HepG2 (cell line): Measurements from ENCODE around the gene CRY1. TPM values are rescaled to one million over a fixed set of nuclear protein-coding genes. Genes with fewer than 3 reads are reported as not detected.
A peak's percentile ranks its signal among the peaks of the same experiment; 100 is the strongest.

Experiments
- ARNT ChIP-seq: fragments of 450-650 bp; IDR thresholded peaks from 2 replicates; pipeline ENCODE4 v1.6.1; 2017
- GRHL1 ChIP-seq: sonication (generic); formaldehyde crosslinking; conservative IDR thresholded peaks from 2 replicates; pipeline ENCODE4 v1.8.0; 2022; ENCODE audit warnings: missing genetic modification reagents
- HMGXB3 ChIP-seq: sonication (generic); formaldehyde crosslinking; IDR thresholded peaks from 2 replicates; pipeline ENCODE4 v1.4.0; 2020; ENCODE audit warnings: missing genetic modification reagents, borderline replicate concordance
- HNRNPH1 ChIP-seq: fragments of 200-400 bp; formaldehyde crosslinking; optimal IDR thresholded peaks from 2 replicates; pipeline ENCODE3; 2017; ENCODE audit warnings: mild to moderate bottlenecking, low read depth, low read length
- KMT2A ChIP-seq: sonication (generic); formaldehyde crosslinking; IDR thresholded peaks from 2 replicates; pipeline ENCODE4 v1.4.0; 2020; ENCODE audit warnings: missing genetic modification reagents
- MEF2D ChIP-seq: sonication (generic); formaldehyde crosslinking; IDR thresholded peaks from 2 replicates; pipeline ENCODE4 v1.5.1; 2020; ENCODE audit warnings: mild to moderate bottlenecking, missing genetic modification reagents
- ZBTB2 ChIP-seq: sonication (generic); formaldehyde crosslinking; IDR thresholded peaks from 2 replicates; pipeline ENCODE4 v1.8.0; 2022; ENCODE audit warnings: low read depth, missing genetic modification reagents
- ZBTB4 ChIP-seq: sonication (generic); formaldehyde crosslinking; IDR thresholded peaks from 2 replicates; pipeline ENCODE4 v1.4.0; 2020; ENCODE audit warnings: missing genetic modification reagents, mild to moderate bottlenecking, borderline replicate concordance
- ZMYM3 ChIP-seq: sonication (generic); formaldehyde crosslinking; IDR thresholded peaks from 2 replicates; pipeline ENCODE4 v1.5.1; 2020; ENCODE audit warnings: mild to moderate bottlenecking, missing genetic modification reagents
- ZNF136 ChIP-seq: sonication (generic); formaldehyde crosslinking; IDR thresholded peaks from 2 replicates; pipeline ENCODE4 v1.8.1; 2022; ENCODE audit warnings: low read depth, mild to moderate bottlenecking, moderate library complexity, missing genetic modification reagents
- ZNF205 ChIP-seq: IDR thresholded peaks from 2 replicates; pipeline ENCODE4 v1.6.1; 2018; ENCODE audit warnings: missing biosample characterization, missing genetic modification reagents
- ZNF234 ChIP-seq: sonication (generic); formaldehyde crosslinking; conservative IDR thresholded peaks from 2 replicates; pipeline ENCODE4 v1.5.1; 2020; ENCODE audit warnings: mild to moderate bottlenecking, missing genetic modification reagents
- ZNF512B ChIP-seq: sonication (generic); formaldehyde crosslinking; IDR thresholded peaks from 2 replicates; pipeline ENCODE4 v1.5.1; 2020; ENCODE audit warnings: missing genetic modification reagents, mild to moderate bottlenecking, borderline replicate concordance
- ZNF644 ChIP-seq: IDR thresholded peaks from 2 replicates; pipeline ENCODE4 v1.6.1; 2016; ENCODE audit warnings: low read depth
- ZNF768 ChIP-seq: sonication (generic); formaldehyde crosslinking; IDR thresholded peaks from 2 replicates; pipeline ENCODE4 v1.4.0; 2020; ENCODE audit warnings: missing genetic modification reagents
- polyA plus RNA-seq, 8 experiments: library from polyadenylated mRNA; depleted of rRNA in 3 of 8; stranded (reverse) in 7 of 8; unstranded in 1 of 8; fragments of >200 nt; fragmentation: Illumina TruSeq in 4 of 8; extraction: Trizol in 4 of 8; gene quantifications; 2 replicates each; pipeline versions ENCODE4 v1.2.1 to v1.2.3, GENCODE V29; 2011 to 2016; ENCODE audit warnings: low read depth in 4 of 8, missing spikeins in 1 of 8, mixed read lengths in 1 of 8; ENCODE audit not compliant: insufficient read depth in 1 of 8
- total RNA-seq, 5 experiments: library from RNA; depleted of rRNA; stranded (reverse); fragments of >200 nt; fragmentation: Illumina TruSeq; extraction: Trizol; gene quantifications; 2 replicates each; pipeline ENCODE4 v1.2.3, GENCODE V29; 2016; ENCODE audit warnings: low read depth in 1 of 5

The CRY1 gene
- total and polyA plus RNA-seq, 2 of the 13 experiments (the other 11 are each of a cell fraction or from before 2014, with no cell fraction given): 11.4 to 13.9 TPM

- no peak for TF ChIP-seq ZBTB4 (CRISPR knock-in tag)
- TF ChIP-seq ARNT: no peak
- TF ChIP-seq HNRNPH1: no peak
- no peak for TF ChIP-seq ZNF644 (CRISPR knock-in tag)
- no peak for TF ChIP-seq ZNF768
- no peak for TF ChIP-seq HMGXB3 (CRISPR knock-in tag)
- no peak for TF ChIP-seq ZNF205 (CRISPR knock-in tag)
- TF ChIP-seq ZNF136 (CRISPR knock-in tag): no peak; the same call in 1 of the 2 replicates
- peak; percentile 52; the same call in 1 of the 2 replicates for TF ChIP-seq ZBTB2
- no peak for TF ChIP-seq ZNF512B (CRISPR knock-in tag)
- no peak for TF ChIP-seq GRHL1
- no peak for TF ChIP-seq MEF2D (CRISPR knock-in tag)
- peak; percentile 67; the same call in 1 of the 2 replicates for TF ChIP-seq KMT2A (CRISPR knock-in tag)
- TF ChIP-seq ZMYM3 (CRISPR knock-in tag): no peak
- no peak for TF ChIP-seq ZNF234 (CRISPR knock-in tag)
Observed at GRCh38 chr12:106955377-106956047, 137.8 kb downstream of the CRY1 start, which contains the start of gene TMEM263 (continued).
